Measurements from ENCODE around the gene TXNDC2.

The TXNDC2 gene

DNA sequence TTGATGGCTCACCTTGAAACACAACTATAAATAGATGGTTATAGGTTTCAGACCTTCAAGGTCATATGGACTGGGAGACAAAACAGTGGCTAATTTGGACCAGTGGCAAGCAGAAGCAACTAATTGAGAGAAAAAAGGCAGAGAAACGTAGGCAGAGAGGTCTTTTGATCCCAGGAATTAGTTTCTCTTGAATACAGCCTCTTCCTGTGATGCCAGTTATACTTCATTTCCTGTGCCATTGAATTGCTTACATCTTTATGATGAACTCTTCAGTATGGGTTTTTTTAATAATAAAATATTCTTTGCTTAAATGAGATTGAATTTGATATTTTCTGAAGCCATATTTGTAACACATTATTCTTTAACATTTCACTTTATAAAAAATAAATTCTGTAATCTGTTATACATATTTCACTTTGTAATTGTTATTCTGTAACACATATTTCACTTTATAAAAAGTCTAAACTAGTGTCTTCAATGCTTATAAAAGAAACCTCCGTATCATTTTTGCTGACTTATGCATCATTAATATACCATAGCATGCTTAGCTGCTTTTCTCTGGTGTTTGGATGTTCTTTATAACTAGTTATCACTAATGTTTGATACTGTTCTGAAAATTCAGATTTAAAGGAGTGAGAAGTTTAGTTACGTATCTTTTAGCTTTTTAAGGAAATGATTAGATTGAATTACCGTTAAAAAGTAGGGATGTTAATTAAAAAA, 37.0 kb downstream of the TXNDC2 start:
- in situ Hi-C loops (cut with MboI; ENCODE audit: low sequenced_read_pairs, unreplicated experiment) = no loop called here
- no peak for TF ChIP-seq CTCF (IDR thresholded peaks at IDR 0.05; ENCODE audit: borderline replicate concordance, control extremely low read depth, extremely low read depth, insufficient read depth, missing control alignments)
- no peak for DNase-seq (ENCODE audit: low spot score)

DNA sequence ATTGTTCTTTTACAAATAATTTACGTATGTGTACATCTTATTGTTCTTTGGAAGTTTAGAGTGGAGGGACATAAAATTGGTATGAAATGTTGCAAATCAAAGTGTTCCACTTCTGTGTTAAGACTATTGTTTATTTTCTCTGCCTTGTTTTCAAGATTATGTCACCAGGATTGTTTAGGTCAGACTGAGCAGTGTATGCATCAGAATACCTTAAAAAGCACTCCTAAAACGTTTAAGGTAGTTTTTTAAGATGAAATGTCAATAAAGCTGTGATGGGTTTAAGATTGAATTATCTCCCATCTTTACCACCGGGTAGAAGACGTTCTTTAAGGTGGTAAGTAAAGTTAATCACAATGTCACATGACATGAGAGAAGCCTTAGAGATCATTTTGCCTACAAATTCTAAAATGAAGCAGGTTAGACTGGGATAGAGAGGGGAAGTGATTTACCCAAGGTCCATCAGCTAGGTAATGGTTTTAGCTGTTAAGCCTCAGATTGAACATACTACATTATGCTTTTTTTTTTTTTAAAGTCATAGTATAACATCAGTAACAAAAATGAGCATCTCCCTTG, 38.7 kb downstream of the TXNDC2 start:
- TF ChIP-seq CTCF (IDR thresholded peaks at IDR 0.05; ENCODE audit: borderline replicate concordance, control extremely low read depth, extremely low read depth, insufficient read depth, missing control alignments) = no peak
- in situ Hi-C loops (cut with MboI; ENCODE audit: low sequenced_read_pairs, unreplicated experiment) = no loop called here
- DNase-seq (ENCODE audit: low spot score) = no peak

DNA sequence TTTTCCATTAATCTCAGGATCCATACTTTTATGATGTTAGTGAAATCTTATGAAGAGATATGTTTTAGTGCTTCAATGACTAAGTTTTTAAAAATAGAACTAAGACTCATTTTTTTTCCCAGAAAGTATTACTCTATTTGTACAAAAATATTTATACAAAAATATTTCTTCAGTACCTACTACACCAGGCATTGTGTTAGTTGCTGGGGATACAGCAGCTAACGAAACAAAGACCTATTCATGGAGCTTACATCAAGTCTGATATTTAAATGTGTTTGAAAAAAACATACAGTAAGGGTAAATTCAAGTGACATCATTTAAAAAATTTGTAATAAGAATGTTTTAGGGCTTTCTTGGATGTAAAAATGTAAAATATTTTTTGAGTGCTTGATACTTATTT, 39.6 kb downstream of the TXNDC2 start:
- TF ChIP-seq CTCF (IDR thresholded peaks at IDR 0.05; ENCODE audit: borderline replicate concordance, control extremely low read depth, extremely low read depth, insufficient read depth, missing control alignments) = no peak
- in situ Hi-C loops (cut with MboI; ENCODE audit: low sequenced_read_pairs, unreplicated experiment) = loop anchor here (25.0 kb wide), 1 partner anchor 213 kb away; the partner anchor contains the start of gene RAB31
- no peak for DNase-seq (ENCODE audit: low spot score)

DNA sequence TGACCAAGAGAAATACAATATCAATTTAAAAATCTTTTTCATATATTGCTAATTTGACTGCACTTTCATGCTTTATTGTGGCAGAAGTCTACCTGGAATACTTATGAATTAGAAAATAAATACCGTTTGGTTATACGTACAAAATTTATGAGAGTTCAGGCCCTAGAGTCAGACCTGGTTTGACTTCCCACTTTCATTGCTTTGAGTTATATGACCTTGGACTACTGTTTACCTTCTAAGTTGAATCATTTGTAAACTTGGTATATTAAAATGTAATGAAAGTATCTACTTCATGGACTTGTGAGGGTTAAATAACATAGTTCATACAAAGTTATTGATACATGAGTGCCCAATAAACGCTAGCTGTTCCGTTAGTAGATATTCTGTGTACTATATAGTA, 40.0 kb downstream of the TXNDC2 start:
- no peak for DNase-seq (ENCODE audit: low spot score)
- TF ChIP-seq CTCF (IDR thresholded peaks at IDR 0.05; ENCODE audit: borderline replicate concordance, control extremely low read depth, extremely low read depth, insufficient read depth, missing control alignments) = no peak
- in situ Hi-C loops (cut with MboI; ENCODE audit: low sequenced_read_pairs, unreplicated experiment) = loop anchor here (25.0 kb wide), 1 partner anchor 213 kb away; the partner anchor contains the start of gene RAB31

GRCh38 chr18:9926223-9926894, 40.6 kb downstream of the TXNDC2 start:
- no peak for DNase-seq (ENCODE audit: low spot score)
- in situ Hi-C loops (cut with MboI; ENCODE audit: low sequenced_read_pairs, unreplicated experiment) = loop anchor here (25.0 kb wide), 1 partner anchor 214 kb away; the partner anchor contains the start of gene RAB31
- TF ChIP-seq CTCF (IDR thresholded peaks at IDR 0.05; ENCODE audit: borderline replicate concordance, control extremely low read depth, extremely low read depth, insufficient read depth, missing control alignments) = no peak

- no peak for TF ChIP-seq CTCF (IDR thresholded peaks at IDR 0.05; ENCODE audit: borderline replicate concordance, control extremely low read depth, extremely low read depth, insufficient read depth, missing control alignments)
- in situ Hi-C loops (cut with MboI; ENCODE audit: low sequenced_read_pairs, unreplicated experiment) = loop anchor here (25.0 kb wide), 1 partner anchor 215 kb away; the partner anchor contains the start of gene RAB31
- DNase-seq (ENCODE audit: low spot score) = no peak
Measured at GRCh38 chr18:9926977-9927376, 41.2 kb downstream of the TXNDC2 start.

Data from GM13976 (cell line).